ENCODE results near the gene OTOG. TPM values are rescaled to one million over a fixed set of nuclear protein-coding genes. Genes with fewer than 3 reads are reported as not detected.

Gene OTOG
- total RNA-seq, 4 donors from 2014 or later, result not detected

- ATAC-seq (ENCODE audit: low FRiP score) (no peak), DNase-seq (ENCODE audit: low spot score) (no peak)
- TF ChIP-seq, protein P1, sequence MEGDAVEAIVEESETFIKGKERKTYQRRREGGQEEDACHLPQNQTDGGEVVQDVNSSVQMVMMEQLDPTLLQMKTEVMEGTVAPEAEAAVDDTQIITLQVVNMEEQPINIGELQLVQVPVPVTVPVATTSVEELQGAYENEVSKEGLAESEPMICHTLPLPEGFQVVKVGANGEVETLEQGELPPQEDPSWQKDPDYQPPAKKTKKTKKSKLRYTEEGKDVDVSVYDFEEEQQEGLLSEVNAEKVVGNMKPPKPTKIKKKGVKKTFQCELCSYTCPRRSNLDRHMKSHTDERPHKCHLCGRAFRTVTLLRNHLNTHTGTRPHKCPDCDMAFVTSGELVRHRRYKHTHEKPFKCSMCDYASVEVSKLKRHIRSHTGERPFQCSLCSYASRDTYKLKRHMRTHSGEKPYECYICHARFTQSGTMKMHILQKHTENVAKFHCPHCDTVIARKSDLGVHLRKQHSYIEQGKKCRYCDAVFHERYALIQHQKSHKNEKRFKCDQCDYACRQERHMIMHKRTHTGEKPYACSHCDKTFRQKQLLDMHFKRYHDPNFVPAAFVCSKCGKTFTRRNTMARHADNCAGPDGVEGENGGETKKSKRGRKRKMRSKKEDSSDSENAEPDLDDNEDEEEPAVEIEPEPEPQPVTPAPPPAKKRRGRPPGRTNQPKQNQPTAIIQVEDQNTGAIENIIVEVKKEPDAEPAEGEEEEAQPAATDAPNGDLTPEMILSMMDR (IDR thresholded peaks at IDR 0.05), result no peak
Measured at GRCh38 chr11:17518366-17518765, 28.7 kb upstream of the OTOG start.

DNA sequence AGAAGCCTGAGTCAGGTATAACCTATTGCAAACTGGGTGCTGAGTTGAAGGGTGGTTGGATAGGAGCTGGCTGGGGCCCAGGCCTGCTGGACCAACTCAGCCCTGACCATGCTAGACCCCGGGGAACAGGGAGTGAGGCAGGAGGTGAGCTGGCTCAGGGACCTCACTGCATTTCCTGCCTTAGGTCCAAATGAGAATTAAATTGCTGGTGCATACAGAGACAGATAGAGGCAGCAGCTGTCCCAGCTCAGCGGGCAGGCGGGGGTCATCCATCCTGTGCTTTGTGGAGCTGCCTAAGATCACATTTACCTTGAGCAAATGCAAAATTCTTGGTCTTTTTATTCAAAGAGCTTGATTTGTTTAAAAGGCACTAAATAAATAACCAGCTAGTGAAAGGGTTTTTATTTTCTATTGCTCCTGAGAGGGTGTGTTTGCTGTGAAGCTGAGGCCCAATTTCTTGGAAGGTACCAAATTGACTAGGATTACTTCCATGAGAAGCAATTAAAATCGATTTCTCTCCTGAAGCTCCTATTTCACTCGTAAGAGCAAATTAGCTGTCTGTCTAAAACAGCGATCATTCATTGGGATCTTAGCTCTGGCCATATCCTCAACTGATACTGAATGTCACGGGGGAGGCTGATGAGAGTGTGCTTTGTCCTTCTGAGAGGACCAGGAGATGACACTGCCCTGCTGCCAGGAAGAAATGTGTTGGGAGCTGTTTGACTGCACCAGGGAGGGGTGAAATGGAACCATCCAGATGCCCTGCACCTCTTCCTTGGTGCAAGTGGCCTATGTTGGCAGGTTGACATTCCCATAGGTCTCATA is 27.8 kb upstream of the OTOG start:
- TF ChIP-seq, protein P1 (IDR thresholded peaks at IDR 0.05), result no peak
- ATAC-seq (ENCODE audit: low FRiP score), result no peak
- no peak for DNase-seq (ENCODE audit: low spot score)

GRCh38 chr11:17521106-17521900 is 25.8 kb upstream of the OTOG start:
- TF ChIP-seq, protein P1 (IDR thresholded peaks at IDR 0.05), result no peak
- DNase-seq (ENCODE audit: low spot score) (no peak), ATAC-seq (ENCODE audit: low FRiP score) (no peak)

GRCh38 chr11:17522655-17523054 is 24.4 kb upstream of the OTOG start:
- DNase-seq (ENCODE audit: low spot score), result no peak
- no peak for ATAC-seq (ENCODE audit: low FRiP score)
- TF ChIP-seq, protein P1 (IDR thresholded peaks at IDR 0.05), result no peak

DNA sequence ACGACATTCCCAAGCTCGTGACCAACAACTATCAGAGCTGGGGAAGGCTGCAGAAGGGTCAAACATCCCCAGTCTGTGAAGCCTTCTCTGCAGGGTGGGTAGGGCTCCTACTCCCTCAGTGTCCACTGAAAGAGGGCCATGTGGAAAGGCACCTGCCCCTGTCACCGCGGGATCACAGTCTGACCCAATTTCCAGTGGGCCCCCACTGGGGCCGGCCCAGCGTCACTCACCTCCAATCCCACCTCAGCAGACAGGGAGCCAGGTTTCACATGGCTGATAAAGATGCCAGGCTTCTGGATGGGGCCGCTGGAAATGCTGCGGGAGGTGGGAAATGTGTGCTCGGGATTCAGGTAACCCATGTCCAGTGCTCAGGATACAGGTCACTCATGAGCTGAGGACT is 22.8 kb upstream of the OTOG start:
- no peak for ATAC-seq (ENCODE audit: low FRiP score)
- TF ChIP-seq, protein P1 (IDR thresholded peaks at IDR 0.05), result no peak
- no peak for DNase-seq (ENCODE audit: low spot score)

GRCh38 chr11:17525570-17525969 is 21.5 kb upstream of the OTOG start:
- ATAC-seq (ENCODE audit: low FRiP score) (no peak), DNase-seq (ENCODE audit: low spot score) (no peak)
- TF ChIP-seq, protein P1 (IDR thresholded peaks at IDR 0.05), result no peak
